Endothelial cell of umbilical vein (primary cell): ENCODE measurements around the gene VSX1. TPM values are rescaled to one million over a fixed set of nuclear protein-coding genes. Genes with fewer than 3 reads are reported as not detected.
A peak's percentile ranks its signal among the peaks of the same experiment; 100 is the strongest.

Source experiments
- BruUV-seq: library from RNA; stranded (reverse); fragments of 400-500 nt; replicated peaks from 2 replicates; lab custom pipeline; 2021; lab: Mats Ljungman, UMichigan
- CTCF ChIA-PET: fragments of 300-600, 350-600 bp; sonication (Branson Sonifier 250); formaldehyde crosslinking; loops from one replicate; lab custom pipeline; 2021; ENCODE audit warnings: antibody characterized with exemption, inconsistent platforms; lab: Charles Lee
- POLR2A ChIA-PET: fragments of 300-600, 350-600 bp; sonication (Branson Sonifier 250); formaldehyde crosslinking; loops from one replicate; lab custom pipeline; 2021; ENCODE audit warnings: antibody characterized with exemption, inconsistent platforms; lab: Charles Lee
- DNase-seq: peaks from one replicate; pipeline ENCODE4 v3.0.0-alpha.2; 2011; ENCODE audit warnings: low read depth, low spot score
- FAIRE-seq: peaks from 2 replicates; lab custom pipeline; 2011; peaks lifted over from hg19 to GRCh38; lab: Jason Lieb, UNC
- H2AFZ ChIP-seq: 2 replicates; pipeline ENCODE4 v1.6.0; 2012; ENCODE audit warnings: low read depth, low read length, control low read depth, inconsistent platforms
- H3K27ac ChIP-seq: 2 replicates; pipeline ENCODE4 v1.5.1; 2011; ENCODE audit warnings: low read depth, mild to moderate bottlenecking, control low read depth, low read length, moderate library complexity; ENCODE audit not compliant: insufficient read depth
- H3K27me3 ChIP-seq, 2 experiments: 2 replicates each; pipeline versions ENCODE4 v1.6.0 to v1.6.1; 2011; ENCODE audit warnings: low read length in 2 of 2, mixed read lengths in 1 of 2; ENCODE audit not compliant: control insufficient read depth in 2 of 2, insufficient read depth in 2 of 2
- H3K36me3 ChIP-seq, 2 experiments: 2 replicates in 1 of 2; 3 replicates in 1 of 2; pipeline ENCODE4 v1.5.1; 2011; ENCODE audit warnings: low read length in 2 of 2, mild to moderate bottlenecking in 1 of 2, moderate library complexity in 1 of 2; ENCODE audit not compliant: control insufficient read depth in 2 of 2, insufficient read depth in 2 of 2; ENCODE audit errors: extremely low read depth in 1 of 2
- H3K4me1 ChIP-seq: 3 replicates; pipeline ENCODE4 v1.5.1; 2011; ENCODE audit warnings: mild to moderate bottlenecking, low read length; ENCODE audit not compliant: control insufficient read depth, insufficient read depth; ENCODE audit errors: extremely low read depth
- H3K4me2 ChIP-seq: 2 replicates; pipeline ENCODE4 v1.6.1; 2011; ENCODE audit warnings: low read length, control low read depth, mixed read lengths; ENCODE audit not compliant: insufficient read depth
- H3K4me3 ChIP-seq, 3 experiments: fragments of 200-600 bp in 1 of 3; sonication (generic), shearing (Covaris generic) in 1 of 3; replicated peaks in 1 of 3; 2 replicates each; pipeline ENCODE4 v1.5.1; 2011 to 2016; ENCODE audit warnings: control low read depth in 3 of 3, low read length in 3 of 3, mild to moderate bottlenecking in 2 of 3, inconsistent platforms in 1 of 3, low read depth in 1 of 3, moderate library complexity in 1 of 3; ENCODE audit not compliant: insufficient read depth in 1 of 3
- H3K79me2 ChIP-seq: 2 replicates; pipeline ENCODE4 v1.6.0; 2012; ENCODE audit warnings: low read length, inconsistent platforms; ENCODE audit not compliant: control insufficient read depth, insufficient read depth
- H3K9ac ChIP-seq: replicated peaks from 2 replicates; pipeline ENCODE3; 2011; ENCODE audit warnings: low read length, control low read depth; ENCODE audit not compliant: insufficient read depth; ENCODE audit errors: extremely low read depth
- H3K9me1 ChIP-seq: replicated peaks from 3 replicates; pipeline ENCODE4 v1.6.0; 2011; ENCODE audit warnings: mild to moderate bottlenecking, low read length; ENCODE audit not compliant: control insufficient read depth, insufficient read depth; ENCODE audit errors: extremely low read depth
- H3K9me3 ChIP-seq: replicated peaks from 2 replicates; pipeline ENCODE4 v1.5.1; 2012; ENCODE audit warnings: low read length, inconsistent platforms; ENCODE audit not compliant: control insufficient read depth, insufficient read depth
- H4K20me1 ChIP-seq: replicated peaks from 2 replicates; pipeline ENCODE3; 2011; ENCODE audit warnings: mild to moderate bottlenecking, low read length; ENCODE audit not compliant: control insufficient read depth, insufficient read depth; ENCODE audit errors: extremely low read depth
- EZH2 ChIP-seq: IDR thresholded peaks from 2 replicates; pipeline ENCODE4 v1.6.1; 2012; ENCODE audit warnings: borderline replicate concordance, low read depth, mild to moderate bottlenecking, moderate library complexity, low read length, inconsistent platforms; ENCODE audit not compliant: severe bottlenecking
- POLR2A ChIP-seq: IDR thresholded peaks from 2 replicates; pipeline ENCODE4 v1.6.1; 2012; ENCODE audit warnings: low read depth, mild to moderate bottlenecking, control low read depth, low read length
- dilution Hi-C: fragments of 300-500 bp; cut with MboI; formaldehyde crosslinking; loops from one replicate; pipeline ENCODE4 v1.15.0; 2019; ENCODE audit warnings: low sequenced_read_pairs; ENCODE audit not compliant: extremely low pct_ligation_motif_present
- intact Hi-C: fragments of 100-400 bp; cut with micrococcal nuclease; formaldehyde crosslinking; loops from one replicate; pipeline ENCODE4 v1.10.0; 2022
- polyA plus RNA-seq, 4 experiments: library from polyadenylated mRNA; depleted of rRNA in 3 of 4; stranded (reverse) in 3 of 4; unstranded in 1 of 4; fragments of >200 nt; gene quantifications; 2 replicates each; pipeline versions ENCODE4 v1.2.1 to v1.2.3, GENCODE V29; 2011 to 2012; ENCODE audit warnings: missing spikeins in 1 of 4
- total RNA-seq: library from RNA; stranded (reverse); gene quantifications from 2 replicates; pipeline ENCODE4 v1.2.3, GENCODE V29; 2021
- TF ChIP-seq, protein P1 (sequence below), 2 donors: IDR thresholded peaks; 1 replicate in 1 of 2; 2 replicates in 1 of 2; pipeline ENCODE4 v1.5.1; 2011; ENCODE audit warnings: low read length in 2 of 2, mild to moderate bottlenecking in 2 of 2, moderate library complexity in 2 of 2, control low read depth in 1 of 2, inconsistent platforms in 1 of 2, low read depth in 1 of 2; ENCODE audit not compliant: insufficient read depth in 1 of 2; ENCODE audit errors: extremely low read depth in 1 of 2

Gene VSX1
- total and polyA plus RNA-seq, 2 donors (not counting 3 experiments of a cell fraction or from before 2014, with no cell fraction given): not detected

DNA sequence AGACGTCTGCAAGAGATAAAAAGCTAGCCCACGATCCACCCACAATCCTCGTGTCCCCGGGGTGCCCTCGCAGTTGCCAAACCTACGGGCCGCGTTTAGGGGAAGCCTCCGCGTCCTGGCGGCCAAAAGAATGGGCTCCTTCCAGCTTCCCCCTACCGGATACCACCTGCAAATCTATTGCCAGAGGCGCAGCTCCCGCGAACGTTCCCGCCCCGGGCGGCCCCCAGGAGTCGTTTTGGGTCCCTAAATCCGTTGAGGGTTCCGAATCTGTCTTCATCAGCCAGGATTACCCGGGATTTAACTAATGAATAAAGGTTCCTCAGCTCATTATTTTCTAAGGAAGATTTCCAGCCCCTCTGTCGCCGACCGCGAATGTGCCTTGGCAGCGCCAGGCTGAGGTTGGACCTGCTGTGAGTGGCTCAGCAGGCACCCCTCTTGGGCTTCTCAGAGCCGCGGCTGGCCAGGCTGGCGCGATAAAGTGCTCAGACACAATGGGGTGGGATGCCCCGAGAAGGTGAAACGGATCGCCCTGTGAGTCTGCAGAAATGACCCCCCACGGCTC lies 2.8 kb upstream of the VSX1 start:
- H3K4me2 ChIP-seq: no peak overlapping the region

DNA sequence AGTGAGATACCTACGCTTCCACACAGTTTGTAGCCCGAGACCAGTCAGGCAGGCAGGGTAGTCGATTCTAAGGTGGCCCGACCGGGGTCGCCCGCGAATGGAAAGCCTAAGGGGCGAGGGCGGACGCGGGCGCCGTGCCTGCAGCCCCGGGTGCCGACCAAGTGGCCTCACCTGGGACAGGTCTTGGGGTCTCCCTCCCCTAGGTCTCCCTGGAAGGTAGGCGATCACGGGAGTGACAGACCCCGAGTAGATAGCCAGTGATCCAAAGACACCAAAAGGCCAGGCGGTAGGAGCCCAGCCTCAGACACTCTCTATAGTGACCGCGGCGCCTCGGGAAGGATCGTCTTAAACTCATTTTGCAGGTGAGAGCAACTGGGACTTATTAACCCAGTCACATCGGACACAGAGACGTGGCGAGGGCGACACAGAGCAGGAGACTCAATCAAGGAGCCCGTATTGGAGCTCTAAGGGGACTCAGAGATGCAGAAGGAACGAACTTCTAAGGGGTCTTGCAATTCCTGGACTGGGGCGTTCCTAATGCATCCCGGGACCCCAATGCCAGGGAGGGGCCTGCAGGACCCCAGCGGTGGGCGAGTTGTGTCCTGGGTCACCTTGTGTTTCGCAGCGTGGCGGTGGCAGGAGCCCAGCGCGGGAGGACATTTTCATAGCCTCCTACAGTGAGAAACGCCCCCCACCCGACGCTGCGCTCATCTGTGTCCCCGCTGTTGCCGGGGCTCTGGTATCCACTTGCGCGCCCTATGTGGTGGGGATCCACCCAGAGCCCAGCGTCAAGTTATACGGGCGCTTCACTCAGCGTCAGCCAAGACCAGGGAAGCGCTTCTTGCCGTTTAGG lies 2.1 kb upstream of the VSX1 start:
- Histone ChIP-seq H2AFZ (no peak overlapping the region), H3K9me3 (no peaks in the 10 kb centered on the region), H3K27ac (no peak overlapping the region), H3K27me3 (peaks cover 53 to 66% of the 10 kb centered on the region in 2 experiments), H4K20me1 (no peaks in the 10 kb centered on the region), H3K36me3 (no peaks in the 10 kb centered on the region), H3K9ac (no peak overlapping the region), H3K9me1 (no peaks in the 10 kb centered on the region), H3K79me2 (no peaks in the 10 kb centered on the region), H3K4me1 (no peaks in the 10 kb centered on the region), H3K4me2 (no peak overlapping the region), H3K4me3 (no peak overlapping the region)
- dilution Hi-C loops: no loop called here
- no peak for DNase-seq
- intact Hi-C loops: no loop called here
- TF ChIP-seq EZH2 (peak; percentile 64), POLR2A (no peak)
- TF ChIP-seq, protein P1, sequence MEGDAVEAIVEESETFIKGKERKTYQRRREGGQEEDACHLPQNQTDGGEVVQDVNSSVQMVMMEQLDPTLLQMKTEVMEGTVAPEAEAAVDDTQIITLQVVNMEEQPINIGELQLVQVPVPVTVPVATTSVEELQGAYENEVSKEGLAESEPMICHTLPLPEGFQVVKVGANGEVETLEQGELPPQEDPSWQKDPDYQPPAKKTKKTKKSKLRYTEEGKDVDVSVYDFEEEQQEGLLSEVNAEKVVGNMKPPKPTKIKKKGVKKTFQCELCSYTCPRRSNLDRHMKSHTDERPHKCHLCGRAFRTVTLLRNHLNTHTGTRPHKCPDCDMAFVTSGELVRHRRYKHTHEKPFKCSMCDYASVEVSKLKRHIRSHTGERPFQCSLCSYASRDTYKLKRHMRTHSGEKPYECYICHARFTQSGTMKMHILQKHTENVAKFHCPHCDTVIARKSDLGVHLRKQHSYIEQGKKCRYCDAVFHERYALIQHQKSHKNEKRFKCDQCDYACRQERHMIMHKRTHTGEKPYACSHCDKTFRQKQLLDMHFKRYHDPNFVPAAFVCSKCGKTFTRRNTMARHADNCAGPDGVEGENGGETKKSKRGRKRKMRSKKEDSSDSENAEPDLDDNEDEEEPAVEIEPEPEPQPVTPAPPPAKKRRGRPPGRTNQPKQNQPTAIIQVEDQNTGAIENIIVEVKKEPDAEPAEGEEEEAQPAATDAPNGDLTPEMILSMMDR (IDR thresholded peaks at IDR 0.05; ENCODE audit: extremely low read depth in 1 of 2, insufficient read depth in 1 of 2, low read depth in 1 of 2, low read length in 2 of 2): peak in 1 of 2 donors; percentile 49
- CTCF ChIA-PET: no interaction called here
- BruUV-seq: no TSS peak
- POLR2A ChIA-PET: no interaction called here
- no peak for FAIRE-seq

More for the DNA sequence above, 2.8 kb upstream of the VSX1 start:
- no peaks in the 10 kb centered on the region for H3K9me3 ChIP-seq
- H3K36me3 ChIP-seq: no peaks in the 10 kb centered on the region
- H3K27me3 ChIP-seq: peaks cover 50 to 59% of the 10 kb centered on the region in 2 experiments
- no peak overlapping the region for H3K27ac ChIP-seq
- H2AFZ ChIP-seq: no peak overlapping the region
- H3K4me3 ChIP-seq: no peak overlapping the region
- POLR2A ChIA-PET: no interaction called here
- H3K9ac ChIP-seq: no peak overlapping the region
- no peaks in the 10 kb centered on the region for H4K20me1 ChIP-seq
- dilution Hi-C loops: no loop called here
- BruUV-seq: no TSS peak
- FAIRE-seq (no peak), DNase-seq (no peak)
- CTCF ChIA-PET: no interaction called here
- H3K9me1 ChIP-seq: no peaks in the 10 kb centered on the region
- TF ChIP-seq, protein P1 (IDR thresholded peaks at IDR 0.05; ENCODE audit: extremely low read depth in 1 of 2, insufficient read depth in 1 of 2, low read depth in 1 of 2, low read length in 2 of 2): no peak
- intact Hi-C loops: no loop called here
- H3K79me2 ChIP-seq: no peaks in the 10 kb centered on the region
- no peaks in the 10 kb centered on the region for H3K4me1 ChIP-seq
